IPS DF 6.9 (cell line): ENCODE measurements around the gene GID4.

Experiments
- DNase-seq: peaks from one replicate; pipeline ENCODE4 v3.0.0-alpha.2; 2013; ENCODE audit warnings: low read depth, low spot score
- H3K27ac ChIP-seq: one replicate; pipeline ENCODE4 v1.5.1; 2013; ENCODE audit warnings: low read length, control low read depth
- H3K27me3 ChIP-seq: 2 replicates; pipeline ENCODE4 v1.6.1; 2013; ENCODE audit warnings: mild to moderate bottlenecking, low read length; ENCODE audit not compliant: control insufficient read depth, insufficient read depth
- H3K36me3 ChIP-seq: 2 replicates; pipeline ENCODE4 v1.6.1; 2013; ENCODE audit warnings: low read length; ENCODE audit not compliant: control insufficient read depth, insufficient read depth
- H3K4me1 ChIP-seq: 2 replicates; pipeline ENCODE4 v1.6.1; 2013; ENCODE audit warnings: low read length; ENCODE audit not compliant: control insufficient read depth, insufficient read depth
- H3K4me3 ChIP-seq: 2 replicates; pipeline ENCODE4 v1.5.1; 2013; ENCODE audit warnings: mild to moderate bottlenecking, low read length
- H3K9me3 ChIP-seq: 2 replicates; pipeline ENCODE4 v1.6.1; 2013; ENCODE audit warnings: low read length, inconsistent platforms; ENCODE audit not compliant: control insufficient read depth, insufficient read depth
- WGBS: extraction: QIAGEN DNeasy Blood & Tissue Kit; methylation state at CpG from one replicate; pipeline ENCODE4 v1.1.7; 2013; ENCODE audit warnings: mixed read lengths, missing lambda C conversion rate; ENCODE audit not compliant: insufficient read length, insufficient coverage; 5-methylcytosine and 5-hydroxymethylcytosine counted together

Gene GID4

GRCh38 chr17:18016426-18016825 lies 22.8 kb upstream of the GID4 start:
- H3K27ac ChIP-seq, result no peak overlapping the region
- H3K4me3 ChIP-seq, result no peak overlapping the region
- DNase-seq, result no peak
- no CpG with 5 or more reads among the region's 12 CpGs for WGBS
- no peaks in the 10 kb centered on the region for H3K27me3 ChIP-seq
- no peaks in the 10 kb centered on the region for H3K9me3 ChIP-seq
- H3K4me1 ChIP-seq, result no peaks in the 10 kb centered on the region
- H3K36me3 ChIP-seq, result no peaks in the 10 kb centered on the region

GRCh38 chr17:18017958-18018357 lies 21.2 kb upstream of the GID4 start:
- Histone ChIP-seq H3K9me3 (no peaks in the 10 kb centered on the region), H3K27ac (no peak overlapping the region), H3K4me1 (no peaks in the 10 kb centered on the region), H3K27me3 (no peaks in the 10 kb centered on the region), H3K4me3 (no peak overlapping the region), H3K36me3 (no peaks in the 10 kb centered on the region)
- DNase-seq, result no peak
- WGBS, result no CpG with 5 or more reads among the region's 3 CpGs

- no peaks in the 10 kb centered on the region for H3K4me1 ChIP-seq
- H3K27me3 ChIP-seq, result no peaks in the 10 kb centered on the region
- no peak for DNase-seq
- H3K9me3 ChIP-seq, result no peaks in the 10 kb centered on the region
- WGBS, result no CpG with 5 or more reads among the region's 15 CpGs
- no peak overlapping the region for H3K4me3 ChIP-seq
- H3K27ac ChIP-seq, result no peak overlapping the region
- no peaks in the 10 kb centered on the region for H3K36me3 ChIP-seq
Observed at GRCh38 chr17:18018411-18018921, 20.7 kb upstream of the GID4 start.

DNA sequence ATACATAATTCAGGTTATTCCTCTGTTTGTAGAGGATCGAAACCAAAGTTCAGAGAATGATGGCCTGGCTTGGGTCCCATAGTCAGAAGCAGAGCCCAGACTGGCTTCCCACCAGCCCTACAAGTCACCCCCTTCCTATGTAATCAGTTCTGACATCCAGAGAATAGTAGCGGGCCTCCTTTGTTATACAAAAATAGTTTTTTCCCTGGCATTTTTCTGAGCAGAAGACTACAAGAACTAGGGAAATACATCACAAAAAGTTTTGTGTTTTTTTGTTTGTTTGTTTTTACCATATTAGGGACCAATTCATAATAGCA lies 19.4 kb upstream of the GID4 start:
- H3K4me3 ChIP-seq, result no peak overlapping the region
- H3K36me3 ChIP-seq, result no peaks in the 10 kb centered on the region
- no peaks in the 10 kb centered on the region for H3K9me3 ChIP-seq
- no peaks in the 10 kb centered on the region for H3K4me1 ChIP-seq
- no peak for DNase-seq
- no peak overlapping the region for H3K27ac ChIP-seq
- H3K27me3 ChIP-seq, result no peaks in the 10 kb centered on the region
- WGBS, result no CpG with 5 or more reads among the region's 2 CpGs

DNA sequence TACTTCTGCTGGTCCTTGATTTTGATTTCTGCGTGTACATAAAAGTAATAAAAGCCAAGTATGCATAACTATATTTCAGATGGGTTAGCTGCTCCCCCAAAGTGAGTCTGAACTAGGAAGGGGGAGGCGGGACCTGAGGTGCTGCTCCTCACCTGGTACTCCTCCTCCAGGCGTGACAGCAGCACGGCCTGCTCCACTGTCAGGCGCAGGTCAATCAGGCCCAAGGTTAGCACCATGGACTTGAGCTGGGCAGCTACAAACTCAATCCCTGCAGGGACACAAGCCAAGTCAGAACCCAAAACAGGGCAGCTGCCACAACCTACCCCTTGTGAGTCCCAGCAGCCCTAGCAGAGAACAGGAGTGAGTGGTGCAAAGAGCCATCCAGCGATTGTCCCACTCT lies 18.2 kb upstream of the GID4 start:
- no CpG with 5 or more reads among the region's 6 CpGs for WGBS
- no peak overlapping the region for H3K4me3 ChIP-seq
- no peaks in the 10 kb centered on the region for H3K27me3 ChIP-seq
- H3K9me3 ChIP-seq, result no peaks in the 10 kb centered on the region
- no peak overlapping the region for H3K27ac ChIP-seq
- no peaks in the 10 kb centered on the region for H3K4me1 ChIP-seq
- no peaks in the 10 kb centered on the region for H3K36me3 ChIP-seq
- DNase-seq, result no peak

DNA sequence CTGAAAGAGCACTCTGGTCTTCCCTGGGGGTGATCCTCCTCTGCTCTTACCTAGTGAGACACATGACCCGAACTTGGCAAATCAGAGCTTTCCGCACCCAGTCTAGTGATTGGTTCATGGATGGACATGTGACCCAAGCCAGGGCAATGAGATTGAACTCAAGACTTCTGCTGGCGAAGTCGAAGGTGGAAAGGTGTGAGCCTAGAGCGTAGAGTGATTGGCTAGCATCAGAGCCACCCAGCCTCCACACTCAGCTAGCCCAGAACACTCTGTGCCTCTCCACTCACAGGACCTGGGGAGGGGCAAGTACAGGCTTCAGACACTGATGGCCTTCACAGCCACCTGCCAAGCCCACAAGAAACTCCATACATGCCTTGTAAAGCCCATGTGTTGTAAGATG lies 17.8 kb upstream of the GID4 start:
- no peaks in the 10 kb centered on the region for H3K9me3 ChIP-seq
- no peak overlapping the region for H3K27ac ChIP-seq
- no peaks in the 10 kb centered on the region for H3K27me3 ChIP-seq
- WGBS, result no CpG with 5 or more reads among the region's 5 CpGs
- DNase-seq, result no peak
- no peaks in the 10 kb centered on the region for H3K36me3 ChIP-seq
- no peak overlapping the region for H3K4me3 ChIP-seq
- H3K4me1 ChIP-seq, result no peaks in the 10 kb centered on the region

DNA sequence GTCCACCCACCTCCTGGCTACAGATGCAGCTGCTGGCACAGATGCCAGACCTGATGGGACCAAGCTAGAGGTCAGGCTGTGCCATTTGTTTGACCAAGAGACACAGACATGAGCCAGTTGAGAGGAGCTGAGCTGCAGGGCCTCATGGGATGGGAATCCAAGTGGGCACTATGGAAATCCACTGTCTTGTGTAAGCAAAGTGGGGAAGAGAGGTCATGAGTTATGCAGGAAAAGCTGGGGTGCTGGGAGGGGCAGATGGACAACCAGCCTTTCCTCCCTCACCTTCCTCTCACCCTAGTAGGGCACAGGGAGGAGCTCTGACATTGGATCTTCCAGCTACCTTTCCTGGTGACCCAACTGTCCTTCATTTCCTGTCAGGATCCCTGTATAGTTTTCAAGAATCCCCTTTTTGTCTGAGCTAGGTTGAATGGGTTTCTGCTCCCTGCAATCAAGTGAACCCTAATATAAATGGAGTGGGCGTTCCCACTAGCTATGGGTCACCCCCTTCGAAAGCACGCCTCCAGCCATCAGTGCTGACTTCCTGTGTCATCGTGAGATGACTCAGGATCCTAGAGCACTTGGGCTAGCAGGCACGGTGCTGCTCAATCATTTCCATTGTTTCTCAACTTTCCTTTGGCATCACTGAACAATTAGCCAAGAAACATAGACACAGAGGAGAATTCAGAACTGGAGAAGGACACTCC lies 13.8 kb upstream of the GID4 start:
- no peak for DNase-seq
- Histone ChIP-seq H3K4me3 (no peak overlapping the region), H3K36me3 (no peaks in the 10 kb centered on the region), H3K9me3 (no peaks in the 10 kb centered on the region), H3K27me3 (no peaks in the 10 kb centered on the region), H3K4me1 (no peaks in the 10 kb centered on the region), H3K27ac (no peak overlapping the region)
- no CpG with 5 or more reads among the region's 5 CpGs for WGBS

DNA sequence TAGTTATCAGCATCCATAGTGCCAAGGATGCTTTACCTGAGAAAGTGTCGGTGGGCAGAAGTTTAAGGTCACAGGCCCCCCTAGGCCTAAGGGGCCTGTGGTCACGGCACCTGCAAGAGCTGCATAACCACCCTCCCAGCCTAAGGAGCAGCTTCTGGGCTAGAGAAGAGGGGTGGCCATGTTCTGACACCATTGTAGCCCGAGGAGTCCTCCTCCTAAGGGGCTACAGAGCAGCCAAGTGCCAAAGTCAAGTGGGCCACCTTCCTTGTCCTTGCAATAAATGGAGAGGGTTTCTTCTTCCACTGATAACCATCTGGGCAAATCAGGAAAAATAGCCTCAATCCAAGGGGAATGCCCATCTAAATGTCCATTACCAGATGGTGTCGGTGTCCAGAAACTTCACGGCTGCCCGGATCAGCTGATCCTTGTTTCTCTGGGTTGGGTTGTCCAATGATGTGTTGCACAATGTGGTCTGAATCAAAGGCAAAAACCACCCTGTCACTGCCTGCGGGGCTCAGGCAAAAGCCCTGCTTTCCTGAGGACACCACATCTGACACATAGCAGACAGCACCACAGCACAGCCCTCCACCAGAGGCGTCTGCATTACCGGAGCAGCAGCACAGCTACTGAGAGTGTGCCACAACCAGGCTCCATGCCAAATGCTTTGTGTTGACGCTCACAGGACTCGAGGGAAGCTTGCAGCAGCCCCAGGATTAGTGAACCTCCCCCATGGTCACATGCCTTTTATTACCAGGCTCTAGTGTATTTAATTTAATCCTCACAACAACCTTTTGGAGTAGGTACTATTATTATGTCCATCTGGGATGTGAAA lies 13.0 kb upstream of the GID4 start:
- WGBS, result no CpG with 5 or more reads among the region's 11 CpGs
- no peak overlapping the region for H3K27ac ChIP-seq
- no peak for DNase-seq

GRCh38 chr17:18027280-18027679 lies 11.9 kb upstream of the GID4 start:
- DNase-seq, result no peak
- Histone ChIP-seq H3K9me3 (no peaks in the 10 kb centered on the region), H3K36me3 (no peaks in the 10 kb centered on the region), H3K27me3 (no peaks in the 10 kb centered on the region), H3K4me1 (no peaks in the 10 kb centered on the region), H3K4me3 (no peak overlapping the region), H3K27ac (no peak overlapping the region)
- no CpG with 5 or more reads among the region's 6 CpGs for WGBS

More for the DNA sequence above, 13.0 kb upstream of the GID4 start:
- H3K4me3 ChIP-seq, result no peak overlapping the region
- H3K36me3 ChIP-seq, result no peaks in the 10 kb centered on the region
- no peaks in the 10 kb centered on the region for H3K27me3 ChIP-seq
- no peaks in the 10 kb centered on the region for H3K9me3 ChIP-seq
- H3K4me1 ChIP-seq, result no peaks in the 10 kb centered on the region

GRCh38 chr17:18028114-18028951 lies 10.9 kb upstream of the GID4 start:
- no peaks in the 10 kb centered on the region for H3K9me3 ChIP-seq
- no CpG with 5 or more reads among the region's 11 CpGs for WGBS
- no peak for DNase-seq
- no peaks in the 10 kb centered on the region for H3K36me3 ChIP-seq
- H3K27ac ChIP-seq, result no peak overlapping the region
- H3K27me3 ChIP-seq, result no peaks in the 10 kb centered on the region
- no peak overlapping the region for H3K4me3 ChIP-seq
- H3K4me1 ChIP-seq, result no peaks in the 10 kb centered on the region
